ENCODE results near the gene CNOT9. TPM values are rescaled to one million over a fixed set of nuclear protein-coding genes. Genes with fewer than 3 reads are reported as not detected.
"Not testable (repeated sequence)": the region's sequence is repeated elsewhere in the genome, so short reads cannot be mapped to it uniquely, and the experiment has no call there.

Gene CNOT9
- total and polyA plus RNA-seq, 3 donors from 2014 or later, result 55.4 to 129 (median 118) TPM

DNA sequence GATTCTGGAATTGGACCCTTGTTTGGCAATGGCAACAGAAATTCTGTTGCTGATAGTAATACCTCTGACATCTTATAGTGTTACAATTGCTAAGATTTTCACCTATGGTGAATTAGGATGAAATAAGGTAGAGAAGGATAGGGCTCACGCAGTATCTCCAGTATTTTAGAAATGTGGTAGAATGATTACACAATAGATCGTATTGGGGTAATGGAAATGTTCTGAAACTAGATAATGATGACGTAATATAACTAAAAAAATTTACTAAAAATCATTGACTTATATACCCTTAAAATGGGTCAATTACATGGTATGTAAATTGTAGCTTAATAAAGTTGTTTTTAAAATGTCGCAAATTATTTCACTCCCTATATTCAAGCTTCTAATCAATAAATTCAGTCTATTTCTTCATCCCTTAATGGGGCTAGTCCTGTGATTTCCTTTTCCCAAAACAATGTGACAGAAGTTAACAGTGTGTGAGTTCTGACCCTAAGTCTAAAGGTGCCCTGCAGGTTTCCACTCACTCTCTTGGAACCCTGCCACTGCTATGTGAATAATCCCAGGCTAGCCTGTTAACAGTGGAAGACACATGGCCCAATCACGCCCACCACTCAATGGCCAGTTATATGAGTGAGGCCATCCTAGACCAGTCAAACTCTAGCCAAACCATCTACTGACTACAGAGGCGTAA, 31.7 kb upstream of the CNOT9 start:
- TF ChIP-seq, protein P1, sequence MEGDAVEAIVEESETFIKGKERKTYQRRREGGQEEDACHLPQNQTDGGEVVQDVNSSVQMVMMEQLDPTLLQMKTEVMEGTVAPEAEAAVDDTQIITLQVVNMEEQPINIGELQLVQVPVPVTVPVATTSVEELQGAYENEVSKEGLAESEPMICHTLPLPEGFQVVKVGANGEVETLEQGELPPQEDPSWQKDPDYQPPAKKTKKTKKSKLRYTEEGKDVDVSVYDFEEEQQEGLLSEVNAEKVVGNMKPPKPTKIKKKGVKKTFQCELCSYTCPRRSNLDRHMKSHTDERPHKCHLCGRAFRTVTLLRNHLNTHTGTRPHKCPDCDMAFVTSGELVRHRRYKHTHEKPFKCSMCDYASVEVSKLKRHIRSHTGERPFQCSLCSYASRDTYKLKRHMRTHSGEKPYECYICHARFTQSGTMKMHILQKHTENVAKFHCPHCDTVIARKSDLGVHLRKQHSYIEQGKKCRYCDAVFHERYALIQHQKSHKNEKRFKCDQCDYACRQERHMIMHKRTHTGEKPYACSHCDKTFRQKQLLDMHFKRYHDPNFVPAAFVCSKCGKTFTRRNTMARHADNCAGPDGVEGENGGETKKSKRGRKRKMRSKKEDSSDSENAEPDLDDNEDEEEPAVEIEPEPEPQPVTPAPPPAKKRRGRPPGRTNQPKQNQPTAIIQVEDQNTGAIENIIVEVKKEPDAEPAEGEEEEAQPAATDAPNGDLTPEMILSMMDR (IDR thresholded peaks at IDR 0.05), result no peak
- TF ChIP-seq POLR2A (IDR thresholded peaks at IDR 0.05), result no peak
- Histone ChIP-seq H3K36me3 (ENCODE audit: low read depth, missing control alignments) (no peaks in the 10 kb centered on the region), H3K4me1 (no peaks in the 10 kb centered on the region), H3K9me3 (no peaks in the 10 kb centered on the region), H3K4me3 (no peak overlapping the region), H3K27ac (no peak overlapping the region), H3K27me3 (no peaks in the 10 kb centered on the region)
- 80 to 90% methylated on average over 6 of the region's 6 CpGs for WGBS, 2 donors
- intact Hi-C loops (cut with DNase I; ENCODE audit: low total_unique reads), result no loop called here
- no peak for DNase-seq

DNA sequence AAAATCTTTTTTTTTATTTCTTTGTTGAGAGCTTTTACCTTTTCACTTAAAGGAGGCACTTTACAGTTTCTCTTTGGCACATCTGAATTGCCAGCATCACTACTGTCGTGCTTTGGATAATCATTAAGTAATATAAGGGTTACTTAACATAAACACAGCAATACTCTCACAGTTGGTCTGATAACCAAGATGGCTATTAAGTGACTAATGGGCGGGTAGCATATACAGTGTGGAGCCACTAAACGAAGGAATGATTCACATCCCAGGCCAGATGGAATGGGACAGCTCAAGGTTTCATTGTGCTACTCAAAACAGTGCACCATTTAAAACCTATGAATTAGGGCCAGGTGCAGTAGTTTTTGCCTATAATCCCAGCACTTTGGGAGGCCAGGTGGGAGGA, 28.6 kb upstream of the CNOT9 start:
- Histone ChIP-seq H3K9me3 (no peaks in the 10 kb centered on the region), H3K4me1 (no peaks in the 10 kb centered on the region), H3K27me3 (no peaks in the 10 kb centered on the region), H3K4me3 (no peak overlapping the region), H3K27ac (no peak overlapping the region), H3K36me3 (ENCODE audit: low read depth, missing control alignments) (no peaks in the 10 kb centered on the region)
- TF ChIP-seq, protein P1 (IDR thresholded peaks at IDR 0.05), result no peak
- TF ChIP-seq POLR2A (IDR thresholded peaks at IDR 0.05), result no peak
- WGBS, 2 donors, result 89 to 93% methylated on average over 3 of the region's 3 CpGs
- no peak for DNase-seq
- intact Hi-C loops (cut with DNase I; ENCODE audit: low total_unique reads), result no loop called here

DNA sequence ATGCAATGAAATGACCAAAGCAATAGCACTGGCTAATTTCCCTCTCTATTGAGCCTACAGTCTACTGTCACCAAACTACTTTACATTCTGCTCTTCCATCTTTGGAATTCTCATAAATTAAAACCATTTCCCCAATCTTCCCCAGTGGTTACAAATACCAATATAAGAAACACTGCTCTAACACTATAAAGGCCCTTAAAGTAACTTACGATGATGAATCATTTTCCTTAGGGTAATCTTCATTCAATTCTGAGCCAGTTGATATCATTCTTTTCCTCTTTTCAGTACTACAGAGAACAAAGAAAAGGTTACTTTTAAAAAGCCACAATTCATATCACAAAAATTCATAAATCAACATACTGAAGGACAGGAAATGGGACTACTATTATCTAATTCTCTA, 22.6 kb upstream of the CNOT9 start:
- no peak overlapping the region for H3K27ac ChIP-seq
- H3K9me3 ChIP-seq, result no peaks in the 10 kb centered on the region
- H3K4me1 ChIP-seq, result no peaks in the 10 kb centered on the region
- 67 to 82% methylated on average over 1 of the region's 1 CpG for WGBS, 2 donors
- no peak for DNase-seq
- intact Hi-C loops (cut with DNase I; ENCODE audit: low total_unique reads), result no loop called here
- H3K36me3 ChIP-seq (ENCODE audit: low read depth, missing control alignments), result no peaks in the 10 kb centered on the region
- no peak overlapping the region for H3K4me3 ChIP-seq
- H3K27me3 ChIP-seq, result no peaks in the 10 kb centered on the region
- TF ChIP-seq, protein P1 (IDR thresholded peaks at IDR 0.05), result no peak
- no peak for TF ChIP-seq POLR2A (IDR thresholded peaks at IDR 0.05)

DNA sequence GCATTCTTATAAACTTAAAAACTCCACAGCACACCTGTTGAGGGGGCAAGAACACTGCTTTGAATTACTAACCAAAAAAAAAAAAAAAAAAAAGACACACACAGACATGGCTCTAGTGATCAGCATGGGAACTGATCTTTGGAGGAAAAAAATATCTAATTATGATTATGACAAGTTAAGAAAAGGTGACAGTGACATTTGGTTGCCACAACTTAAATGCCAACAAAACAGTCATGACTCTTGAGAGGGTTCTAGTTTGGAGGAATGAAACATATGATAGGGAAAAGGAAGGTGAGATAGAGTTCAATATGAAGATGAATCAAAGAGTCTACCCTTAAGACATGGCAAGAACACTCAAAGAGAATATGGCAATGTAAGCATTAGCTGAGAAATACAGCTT, 21.1 kb upstream of the CNOT9 start:
- TF ChIP-seq POLR2A (IDR thresholded peaks at IDR 0.05), result no peak
- TF ChIP-seq, protein P1 (IDR thresholded peaks at IDR 0.05), result no peak
- Histone ChIP-seq H3K27me3 (no peaks in the 10 kb centered on the region), H3K4me1 (no peaks in the 10 kb centered on the region), H3K27ac (no peak overlapping the region), H3K9me3 (no peaks in the 10 kb centered on the region), H3K4me3 (no peak overlapping the region), H3K36me3 (ENCODE audit: low read depth, missing control alignments) (no peaks in the 10 kb centered on the region)
- intact Hi-C loops (cut with DNase I; ENCODE audit: low total_unique reads), result no loop called here
- DNase-seq, result no peak

DNA sequence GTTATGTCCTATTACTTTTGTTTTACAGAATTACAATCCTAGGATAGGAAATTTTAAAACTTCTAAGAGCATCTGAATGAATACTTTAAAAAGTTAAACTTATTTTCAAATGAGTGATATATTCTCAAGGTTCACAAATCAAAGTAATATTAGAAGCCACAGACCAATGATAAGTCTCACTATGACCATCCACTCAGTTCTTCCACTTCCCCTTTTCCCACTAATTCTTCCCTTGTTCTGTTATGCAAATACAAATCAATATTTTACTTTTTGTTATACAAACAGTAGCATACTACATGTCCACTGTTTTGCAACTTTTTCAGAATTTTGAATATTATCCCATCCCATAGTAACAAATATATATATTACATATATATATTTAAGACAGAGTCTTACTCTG, 20.7 kb upstream of the CNOT9 start:
- intact Hi-C loops (cut with DNase I; ENCODE audit: low total_unique reads), result no loop called here
- no peak overlapping the region for H3K27ac ChIP-seq
- no peak for TF ChIP-seq POLR2A (IDR thresholded peaks at IDR 0.05)
- TF ChIP-seq, protein P1 (IDR thresholded peaks at IDR 0.05), result no peak
- H3K36me3 ChIP-seq (ENCODE audit: low read depth, missing control alignments), result peaks cover 4% of the 10 kb centered on the region
- DNase-seq, result no peak
- no peak overlapping the region for H3K4me3 ChIP-seq
- H3K4me1 ChIP-seq, result no peaks in the 10 kb centered on the region
- no peaks in the 10 kb centered on the region for H3K9me3 ChIP-seq
- H3K27me3 ChIP-seq, result no peaks in the 10 kb centered on the region

DNA sequence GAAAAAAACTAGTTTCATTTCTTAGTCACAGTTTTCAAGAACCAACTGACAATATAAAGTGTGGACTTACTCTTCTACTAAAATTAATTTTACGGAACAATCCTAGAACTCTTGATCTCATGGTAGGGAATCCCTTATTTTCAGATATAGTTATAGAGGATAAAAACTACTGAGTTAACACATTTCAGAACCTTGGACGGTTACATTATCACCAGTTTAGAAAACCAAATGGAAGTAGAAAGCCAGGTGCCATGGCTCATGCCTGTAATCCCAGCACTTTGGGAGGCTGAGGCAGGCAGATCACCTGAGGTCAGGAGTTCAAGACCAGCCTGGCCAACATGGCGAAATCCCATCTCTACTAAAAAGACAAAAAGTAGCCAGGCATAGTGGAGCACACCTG, 14.4 kb upstream of the CNOT9 start:
- DNase-seq; H3K4me1 ChIP-seq; H3K9me3 ChIP-seq; H3K27me3 ChIP-seq; H3K27ac ChIP-seq; H3K4me3 ChIP-seq; H3K36me3 ChIP-seq (ENCODE audit: low read depth, missing control alignments): not testable (repeated sequence)
- WGBS, 2 donors, result 96 to 97% methylated on average over 3 of the region's 3 CpGs
- intact Hi-C loops (cut with DNase I; ENCODE audit: low total_unique reads), result loop anchor here (10.0 kb wide), 1 partner anchor 149 kb away; no protein-coding TSS in a partner anchor
